NOMO-1 (cell line): Measurements from ENCODE around the gene MIS18BP1.
"Not testable (repeated sequence)": the region's sequence is repeated elsewhere in the genome, so short reads cannot be mapped to it uniquely, and the experiment has no call there.

ENCODE experiments used
- DNase-seq, 2 experiments: peaks; one replicate each; lab custom pipeline; 2025; ENCODE audit not compliant: unreplicated experiment in 2 of 2; lab: John Stamatoyannopoulos, UW

MIS18BP1 gene

DNA sequence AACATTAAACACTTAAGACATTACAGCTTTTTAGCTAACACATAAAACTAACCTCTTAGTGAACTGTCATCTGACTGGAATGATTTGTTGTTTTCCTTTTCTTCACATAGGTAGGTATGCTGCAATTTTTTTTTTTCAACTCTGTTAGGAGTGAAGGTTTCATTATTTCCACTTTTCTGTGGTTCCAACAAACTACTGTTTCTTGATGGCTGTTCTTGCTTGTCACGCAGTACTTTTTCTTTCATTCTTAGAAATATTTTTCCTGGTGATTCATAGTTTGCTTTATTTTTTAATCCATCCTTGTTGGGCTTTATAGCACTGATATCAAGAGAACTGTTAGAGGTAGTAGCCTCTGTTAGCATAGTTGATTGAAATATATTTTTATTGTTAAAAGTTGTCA lies 6.3 kb downstream of the MIS18BP1 start:
- no peak for DNase-seq

- no peak for DNase-seq
Observed at GRCh38 chr14:45246151-45246550, 6.9 kb downstream of the MIS18BP1 start.

GRCh38 chr14:45242706-45243105 lies 10.3 kb downstream of the MIS18BP1 start:
- DNase-seq, result no peak

- DNase-seq, result no peak
Observed at GRCh38 chr14:45238988-45239387, 14.0 kb downstream of the MIS18BP1 start.

- DNase-seq, result no peak
Observed at GRCh38 chr14:45227566-45227965, 25.4 kb downstream of the MIS18BP1 start.

DNA sequence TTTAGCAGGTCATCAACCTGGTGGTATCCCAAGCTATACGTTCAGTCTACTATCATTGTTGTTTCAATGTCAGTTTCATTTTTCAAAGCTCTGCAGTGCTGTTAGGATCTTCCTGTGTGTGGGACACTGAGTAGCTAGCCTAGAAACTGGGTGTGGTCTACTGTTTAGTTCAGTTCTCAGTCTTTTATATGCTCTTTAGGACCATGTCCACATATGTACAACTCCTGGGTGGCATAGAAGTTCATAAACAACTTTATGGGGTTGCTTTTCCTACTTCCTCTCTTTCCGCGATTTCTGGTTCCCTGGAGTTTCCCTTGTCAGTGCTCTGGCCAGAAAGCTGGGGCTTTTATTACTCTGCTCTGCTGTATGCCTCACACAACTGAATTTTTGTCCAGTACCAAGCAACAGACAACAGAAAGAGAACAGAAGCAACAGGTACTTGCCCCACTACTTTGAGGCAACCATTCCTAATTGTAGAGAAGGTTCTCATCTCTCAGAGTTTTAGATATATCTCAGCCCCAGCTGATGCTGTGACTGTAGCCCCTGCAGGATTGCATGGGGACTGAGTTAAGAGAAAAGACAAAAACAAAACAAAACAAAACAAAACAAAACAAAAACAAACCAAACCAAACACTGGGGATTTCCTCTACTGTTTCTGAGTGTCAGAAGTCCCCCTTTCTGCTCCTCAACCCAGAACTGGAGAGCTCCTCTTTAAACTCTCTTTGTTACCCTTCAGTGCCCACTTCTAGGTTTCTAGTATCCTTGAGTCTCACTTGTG lies 30.3 kb downstream of the MIS18BP1 start:
- DNase-seq, result no peak

DNA sequence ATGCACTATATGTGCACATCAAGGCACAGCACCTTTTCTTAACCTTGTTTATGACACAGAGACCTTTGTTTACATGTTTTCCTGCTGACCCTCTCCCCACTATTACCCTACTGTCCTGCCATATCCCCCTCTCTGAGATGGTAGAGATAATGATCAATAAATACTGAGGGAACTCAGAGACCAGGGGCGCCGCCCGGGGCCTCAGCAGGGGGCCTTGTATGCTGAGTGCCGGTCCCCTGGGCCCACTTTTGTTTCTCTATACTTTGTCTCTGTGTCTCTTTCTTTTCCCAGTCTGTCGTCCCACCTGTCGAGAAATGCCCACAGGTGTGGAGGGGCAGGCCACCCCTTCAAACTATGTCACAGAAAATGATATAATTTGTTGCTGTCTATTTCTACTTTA lies 38.7 kb downstream of the MIS18BP1 start:
- not testable (repeated sequence) for DNase-seq

DNA sequence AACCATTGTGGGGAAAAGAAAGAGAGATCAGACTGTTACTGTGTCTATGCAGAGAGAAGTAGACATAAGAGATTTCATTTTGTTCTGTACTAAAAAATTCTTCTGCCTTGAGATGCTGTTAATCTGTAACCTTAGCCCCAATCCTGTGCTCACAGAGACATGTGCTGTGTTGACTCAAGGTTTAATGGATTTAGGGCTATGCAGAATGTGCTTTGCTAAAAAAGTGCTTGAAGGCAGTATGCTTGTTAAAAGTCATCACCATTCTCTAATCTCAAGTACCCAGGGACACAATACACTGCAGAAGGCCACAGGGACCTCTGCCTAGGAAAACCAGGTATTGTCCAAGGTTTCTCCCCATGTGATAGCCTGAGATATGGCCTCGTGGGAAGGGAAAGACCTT lies 39.3 kb downstream of the MIS18BP1 start:
- DNase-seq, result not testable (repeated sequence)

- no peak for DNase-seq
Observed at GRCh38 chr14:45212231-45212630, 40.8 kb downstream of the MIS18BP1 start.

GRCh38 chr14:45211295-45211694 lies 41.7 kb downstream of the MIS18BP1 start:
- no peak for DNase-seq

- no peak for DNase-seq
Observed at GRCh38 chr14:45210159-45210558, 42.8 kb downstream of the MIS18BP1 start.

DNA sequence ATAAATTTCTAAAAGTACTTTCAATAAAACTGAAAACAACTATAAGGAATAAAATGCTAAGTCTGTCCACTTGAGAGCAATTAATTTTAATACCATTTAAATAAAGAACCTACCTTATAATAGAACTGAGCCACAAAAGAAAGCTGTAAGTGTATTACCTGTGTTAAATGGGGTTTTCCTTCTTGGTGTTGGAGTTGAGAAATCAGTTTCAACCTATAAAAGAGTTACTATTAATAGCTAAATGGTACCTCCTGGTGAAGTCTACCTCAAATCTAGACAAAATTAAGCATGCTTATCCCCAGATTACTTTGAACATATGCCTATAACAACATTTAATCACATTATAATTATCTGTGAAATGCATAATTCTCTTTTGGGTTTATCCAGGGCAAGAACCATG lies 48.8 kb downstream of the MIS18BP1 start:
- DNase-seq, result no peak

DNA sequence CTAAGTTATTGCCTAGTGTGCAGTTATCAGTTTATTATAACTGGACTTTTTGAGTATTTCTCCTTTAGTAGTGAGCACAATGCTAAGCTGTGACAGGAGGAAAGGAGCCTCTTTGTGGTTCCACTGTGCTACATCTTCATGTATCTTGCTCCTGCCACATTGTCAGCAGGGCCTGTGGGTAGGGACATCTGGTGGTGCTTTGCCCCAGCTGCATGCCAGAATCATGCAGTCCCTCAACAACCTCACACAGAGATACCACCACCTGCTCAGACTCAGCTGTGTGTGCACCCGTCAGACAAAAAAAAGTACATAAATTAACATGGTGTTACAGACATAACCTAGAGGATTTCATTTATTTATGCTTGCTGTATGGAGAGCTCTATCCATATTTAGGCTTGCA lies 51.1 kb downstream of the MIS18BP1 start:
- no peak for DNase-seq

DNA sequence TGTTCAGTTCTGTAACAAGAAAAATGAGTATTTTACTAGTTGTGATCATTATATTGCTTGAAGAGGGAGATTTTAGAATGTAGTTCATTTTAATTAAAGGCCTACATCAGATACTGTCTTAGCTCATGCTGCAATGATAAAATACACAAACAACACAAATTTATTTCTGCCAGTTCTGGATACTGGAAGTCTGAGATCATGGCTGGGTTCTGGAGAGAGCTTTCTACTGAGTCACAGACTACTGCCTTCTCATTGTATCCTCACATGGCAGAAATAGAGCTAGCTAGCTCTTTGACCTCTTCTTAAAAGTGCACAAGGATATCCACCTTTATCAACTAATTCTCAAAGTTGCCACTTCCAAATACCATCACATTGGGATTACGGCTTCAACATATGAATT lies 53.8 kb downstream of the MIS18BP1 start:
- no peak for DNase-seq

DNA sequence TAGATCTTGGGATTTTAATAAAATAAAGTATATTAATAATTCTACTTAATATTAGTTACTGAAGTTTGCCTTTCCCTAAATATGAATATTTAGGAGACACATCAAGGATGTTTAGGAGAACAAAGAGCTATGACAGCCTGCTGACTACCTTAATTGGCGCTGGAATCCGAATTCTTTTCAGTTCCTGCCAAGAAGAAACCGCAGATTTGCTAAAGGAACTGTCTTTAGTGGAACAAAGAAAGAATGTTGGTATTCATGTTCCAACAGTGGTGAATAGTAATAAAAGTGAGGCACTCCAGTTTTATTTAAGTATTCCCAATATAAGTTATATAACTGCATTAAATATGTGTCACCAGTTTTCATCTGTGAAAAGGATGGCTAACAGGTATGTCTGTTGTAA lies 54.5 kb downstream of the MIS18BP1 start:
- no peak for DNase-seq

DNA sequence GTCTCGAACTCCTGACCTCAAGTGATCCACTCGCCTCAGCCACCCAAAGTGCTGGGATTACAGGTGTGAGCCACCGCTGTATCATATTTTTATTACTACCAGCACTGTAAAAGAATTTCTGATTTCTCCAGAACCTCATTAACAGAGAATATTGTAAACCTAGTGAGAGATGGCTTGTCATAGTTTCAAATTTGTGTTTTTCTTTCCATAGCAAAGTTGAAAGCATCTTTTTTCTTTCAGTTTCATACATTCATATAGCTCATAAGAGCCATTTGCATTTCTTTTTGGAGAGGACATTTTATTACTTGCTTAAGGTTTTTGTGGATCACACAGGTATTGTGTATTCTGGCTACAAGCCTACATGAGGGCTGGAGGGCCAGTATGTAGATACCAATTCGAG lies 58.0 kb downstream of the MIS18BP1 start:
- DNase-seq, result no peak

DNA sequence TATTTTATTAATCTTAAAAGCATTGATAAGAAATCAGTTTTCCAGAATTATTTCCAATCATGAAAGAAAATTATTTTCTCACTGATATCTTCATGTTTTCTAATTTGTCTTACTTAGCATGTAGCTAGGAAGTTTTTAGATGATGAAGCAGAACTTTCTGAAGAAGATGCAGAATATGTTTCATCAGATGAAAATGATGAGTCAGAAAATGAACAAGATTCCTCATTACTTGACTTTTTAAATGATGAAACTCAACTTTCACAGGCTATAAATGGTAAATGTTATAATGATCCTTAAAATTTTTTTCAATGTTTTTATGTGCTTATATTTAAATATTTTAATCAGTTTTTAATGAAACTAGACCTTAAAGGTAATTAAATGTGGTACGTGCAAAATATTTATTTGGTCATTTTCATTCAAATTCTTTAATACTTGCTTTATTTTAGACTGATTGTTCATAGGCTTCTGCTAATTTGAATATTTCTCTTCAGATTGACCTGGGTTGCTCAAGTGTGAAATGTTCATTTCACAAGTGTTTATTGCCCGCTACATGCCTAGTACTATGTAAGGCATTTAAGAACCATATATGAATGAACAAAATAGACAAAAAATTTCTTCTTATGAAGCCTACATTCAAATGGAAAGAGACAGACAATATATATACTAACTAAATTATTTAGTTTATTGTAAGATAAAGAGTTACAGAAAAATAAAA lies 67.7 kb downstream of the MIS18BP1 start:
- DNase-seq, result no peak

- no peak for DNase-seq
Observed at GRCh38 chr14:45181806-45182205, 71.2 kb downstream of the MIS18BP1 start.

DNA sequence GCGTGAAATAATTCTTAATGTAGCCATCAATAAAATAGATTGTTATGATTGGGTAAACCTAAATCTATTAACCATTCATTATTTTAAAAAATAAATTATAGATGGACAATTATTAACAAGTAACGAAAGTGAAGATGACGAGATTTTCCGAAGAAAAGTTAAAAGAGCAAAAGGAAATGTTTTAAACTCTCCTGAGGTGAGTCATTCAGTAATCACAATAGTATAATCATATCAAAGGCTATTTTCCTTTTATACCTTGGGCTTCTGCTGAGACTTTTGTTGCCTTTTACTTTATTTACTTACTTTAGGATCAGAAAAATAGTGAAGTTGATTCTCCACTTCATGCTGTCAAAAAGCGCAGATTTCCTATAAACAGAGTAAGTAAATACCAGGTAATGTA lies 71.7 kb downstream of the MIS18BP1 start:
- no peak for DNase-seq

- peak; percentile 80 to 96 for DNase-seq
Observed at GRCh38 chr14:45177076-45177475, 75.9 kb downstream of the MIS18BP1 start.

DNA sequence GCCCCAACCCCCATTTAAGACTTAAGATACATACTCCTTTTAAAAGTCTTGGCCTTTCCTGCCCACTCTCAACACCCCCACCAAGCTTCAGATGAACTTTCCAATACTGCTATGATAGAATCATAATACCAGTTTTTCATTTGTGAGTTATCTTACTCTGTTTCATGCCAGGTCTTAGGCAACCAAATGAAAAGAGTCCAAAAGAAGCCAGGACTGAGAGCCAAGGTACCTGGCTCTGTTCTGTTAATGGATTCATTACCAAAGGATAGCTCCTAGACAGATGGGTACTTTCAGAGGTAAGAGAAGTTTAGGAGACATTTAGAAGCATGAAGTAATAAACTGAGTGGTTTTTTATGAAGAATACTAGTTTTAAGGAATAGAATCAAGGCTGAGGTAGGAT lies 83.1 kb downstream of the MIS18BP1 start:
- DNase-seq, result no peak

GRCh38 chr14:45156067-45156466 lies 96.9 kb downstream of the MIS18BP1 start:
- no peak for DNase-seq
